Fibroblast of the aortic adventitia (primary cell): ENCODE measurements around the gene RAB40C. TPM values are rescaled to one million over a fixed set of nuclear protein-coding genes. Genes with fewer than 3 reads are reported as not detected.

Source experiments
- DNase-seq: peaks from one replicate; pipeline ENCODE4 v3.0.0-alpha.2; 2010; ENCODE audit warnings: low read depth
- H3K4me3 ChIP-seq: 2 replicates; pipeline ENCODE4 v1.5.1; 2011; ENCODE audit warnings: low read depth, mild to moderate bottlenecking, control low read depth, low read length, moderate library complexity
- total RNA-seq: library from RNA; depleted of rRNA; stranded (reverse); fragments of >200 nt; gene quantifications from 2 replicates; pipeline ENCODE4 v1.2.3, GENCODE V29; 2012; ENCODE audit warnings: low replicate concordance
- TF ChIP-seq, protein P1 (sequence below): IDR thresholded peaks from 2 replicates; pipeline ENCODE4 v1.5.1; 2011; ENCODE audit warnings: mild to moderate bottlenecking, low read length, control low read depth, inconsistent platforms; ENCODE audit not compliant: insufficient read depth

RAB40C gene
- total RNA-seq, 1 donor, result 12.0 TPM

DNA sequence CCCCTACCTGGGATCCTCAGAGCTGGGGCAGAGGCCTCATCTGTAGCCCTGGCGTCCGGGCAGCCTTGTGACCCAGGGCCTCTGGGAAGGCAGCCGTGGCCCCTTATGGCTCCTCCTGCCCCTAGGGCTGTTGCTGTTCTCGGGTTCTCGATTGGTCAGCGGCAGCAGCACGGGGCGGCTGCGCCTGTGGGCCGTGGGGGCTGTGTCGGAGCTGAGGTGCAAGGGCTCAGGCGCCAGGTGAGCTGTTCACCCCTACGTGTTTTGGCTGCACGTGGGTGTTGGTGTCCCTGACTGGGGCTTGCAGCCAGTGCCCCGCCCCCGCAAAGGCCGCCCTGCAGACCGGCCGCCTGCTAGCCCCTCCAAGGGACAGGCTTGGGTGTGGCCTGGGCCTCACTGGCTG is 72.2 kb downstream of the RAB40C start:
- DNase-seq, result no peak
- TF ChIP-seq, protein P1, sequence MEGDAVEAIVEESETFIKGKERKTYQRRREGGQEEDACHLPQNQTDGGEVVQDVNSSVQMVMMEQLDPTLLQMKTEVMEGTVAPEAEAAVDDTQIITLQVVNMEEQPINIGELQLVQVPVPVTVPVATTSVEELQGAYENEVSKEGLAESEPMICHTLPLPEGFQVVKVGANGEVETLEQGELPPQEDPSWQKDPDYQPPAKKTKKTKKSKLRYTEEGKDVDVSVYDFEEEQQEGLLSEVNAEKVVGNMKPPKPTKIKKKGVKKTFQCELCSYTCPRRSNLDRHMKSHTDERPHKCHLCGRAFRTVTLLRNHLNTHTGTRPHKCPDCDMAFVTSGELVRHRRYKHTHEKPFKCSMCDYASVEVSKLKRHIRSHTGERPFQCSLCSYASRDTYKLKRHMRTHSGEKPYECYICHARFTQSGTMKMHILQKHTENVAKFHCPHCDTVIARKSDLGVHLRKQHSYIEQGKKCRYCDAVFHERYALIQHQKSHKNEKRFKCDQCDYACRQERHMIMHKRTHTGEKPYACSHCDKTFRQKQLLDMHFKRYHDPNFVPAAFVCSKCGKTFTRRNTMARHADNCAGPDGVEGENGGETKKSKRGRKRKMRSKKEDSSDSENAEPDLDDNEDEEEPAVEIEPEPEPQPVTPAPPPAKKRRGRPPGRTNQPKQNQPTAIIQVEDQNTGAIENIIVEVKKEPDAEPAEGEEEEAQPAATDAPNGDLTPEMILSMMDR, result no peak
- no peak overlapping the region for H3K4me3 ChIP-seq

DNA sequence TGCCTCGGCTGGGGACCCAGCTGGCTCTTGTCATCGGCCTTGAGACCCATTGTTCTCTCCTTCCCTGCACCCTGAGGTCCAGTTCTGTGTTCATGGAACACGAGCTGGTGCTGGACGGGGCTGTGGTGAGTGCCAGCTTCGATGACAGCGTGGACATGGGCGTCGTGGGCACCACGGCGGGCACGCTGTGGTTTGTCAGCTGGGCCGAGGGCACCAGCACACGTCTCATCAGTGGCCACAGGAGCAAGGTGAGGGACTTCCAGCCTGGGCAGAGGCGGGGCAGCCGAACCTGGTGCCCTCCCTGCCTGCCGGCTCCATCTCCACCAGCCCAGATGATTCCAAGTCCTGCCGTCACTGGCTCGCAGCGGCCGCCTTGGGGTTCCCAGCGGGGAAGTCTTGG is 72.7 kb downstream of the RAB40C start:
- no peak for DNase-seq
- H3K4me3 ChIP-seq, result no peak overlapping the region
- TF ChIP-seq, protein P1, result no peak

DNA sequence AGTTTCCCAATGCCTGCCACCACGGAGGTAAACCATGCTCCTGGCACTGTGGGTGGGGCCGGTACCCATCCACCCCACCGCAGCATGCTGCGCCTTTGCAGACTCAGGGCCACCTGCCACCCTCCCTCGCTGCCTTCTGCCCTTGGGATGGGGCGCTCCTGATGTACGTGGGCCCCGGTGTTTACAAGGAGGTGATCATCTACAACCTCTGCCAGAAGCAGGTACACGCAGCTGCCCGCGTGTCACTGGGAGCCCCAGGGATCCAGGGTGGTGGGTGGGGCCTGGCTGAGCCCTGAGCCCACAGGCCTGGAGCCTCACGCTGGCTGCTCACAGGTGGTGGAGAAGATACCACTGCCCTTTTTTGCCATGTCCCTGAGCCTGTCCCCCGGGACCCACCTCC is 76.7 kb downstream of the RAB40C start:
- no peak overlapping the region for H3K4me3 ChIP-seq
- DNase-seq, result no peak
- TF ChIP-seq, protein P1, result no peak

DNA sequence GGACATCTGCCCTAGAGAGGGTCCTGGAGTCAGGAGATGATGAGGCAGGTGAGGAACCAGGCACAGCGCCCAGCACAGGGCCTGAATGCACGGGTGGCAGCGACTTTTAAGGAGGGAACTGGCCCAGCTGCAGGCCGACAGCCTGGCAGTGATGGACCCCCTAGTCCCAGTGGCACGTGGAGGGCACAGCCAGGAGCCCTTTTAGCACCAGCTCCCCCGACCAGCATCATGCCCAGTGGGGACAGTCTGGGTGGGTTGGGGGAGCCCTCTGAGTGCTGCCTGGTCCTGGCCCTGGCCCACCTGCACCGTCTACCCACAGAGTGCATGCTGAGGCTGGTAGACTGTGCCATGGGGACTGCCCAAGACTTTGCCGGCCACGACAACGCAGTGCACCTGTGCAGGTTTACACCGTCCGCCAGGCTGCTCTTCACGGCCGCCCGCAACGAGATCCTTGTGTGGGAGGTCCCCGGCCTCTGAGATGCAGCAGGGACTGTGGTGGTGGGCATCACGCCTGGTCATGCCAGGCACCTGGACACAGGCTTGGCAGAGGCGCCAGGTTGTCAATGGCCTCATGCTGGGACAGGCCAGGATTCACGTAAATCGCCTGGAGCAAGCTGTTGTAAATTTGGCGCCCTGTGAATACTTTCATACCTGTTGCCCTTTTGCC is 77.4 kb downstream of the RAB40C start:
- H3K4me3 ChIP-seq, result no peak overlapping the region
- no peak for DNase-seq
- TF ChIP-seq, protein P1, result no peak

DNA sequence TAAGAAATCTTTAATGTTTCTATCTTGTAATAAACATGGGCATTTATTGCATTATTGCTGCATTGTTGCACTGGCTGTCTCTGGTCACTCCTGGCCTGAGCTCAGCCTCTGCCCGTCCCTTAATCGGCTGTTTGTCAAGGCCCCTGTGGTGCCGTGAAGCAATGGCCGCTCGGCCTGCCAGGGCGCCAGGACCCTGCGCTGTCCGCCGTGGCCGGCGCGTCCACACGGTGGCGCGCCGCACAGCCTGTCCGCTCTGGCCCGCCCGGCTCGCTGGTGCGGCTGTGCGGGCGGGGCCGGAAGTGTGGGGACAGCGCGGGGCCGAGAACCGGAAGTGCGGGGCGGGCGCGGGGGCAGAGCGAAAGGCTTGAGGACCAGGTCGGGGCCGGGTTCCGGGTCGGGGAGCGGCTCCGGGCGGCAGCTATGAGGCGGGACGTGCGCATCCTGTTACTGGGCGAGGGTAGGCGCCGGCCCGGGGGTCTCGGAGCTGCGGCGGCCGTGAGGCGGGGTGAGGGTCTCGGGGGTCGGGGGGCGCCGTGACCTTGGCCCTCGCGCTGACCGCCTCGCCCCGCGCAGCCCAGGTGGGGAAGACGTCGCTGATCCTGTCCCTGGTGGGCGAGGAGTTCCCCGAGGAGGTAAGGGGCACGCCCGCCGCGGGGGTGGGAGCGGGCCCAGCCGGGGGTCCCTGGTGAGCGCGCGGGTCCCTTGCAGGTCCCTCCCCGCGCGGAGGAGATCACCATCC is 78.1 kb downstream of the RAB40C start, which contains the start of gene RHOT2:
Gene RHOT2 (plus strand): TSS at position 353 of the 739 bp plus-strand sequence. CDS start 68 bp downstream, at position 421.
- DNase-seq, result peak; percentile 82
- peak within 1 kb of the TSS; percentile 83 for H3K4me3 ChIP-seq
- TF ChIP-seq, protein P1, result peak; percentile 52

DNA sequence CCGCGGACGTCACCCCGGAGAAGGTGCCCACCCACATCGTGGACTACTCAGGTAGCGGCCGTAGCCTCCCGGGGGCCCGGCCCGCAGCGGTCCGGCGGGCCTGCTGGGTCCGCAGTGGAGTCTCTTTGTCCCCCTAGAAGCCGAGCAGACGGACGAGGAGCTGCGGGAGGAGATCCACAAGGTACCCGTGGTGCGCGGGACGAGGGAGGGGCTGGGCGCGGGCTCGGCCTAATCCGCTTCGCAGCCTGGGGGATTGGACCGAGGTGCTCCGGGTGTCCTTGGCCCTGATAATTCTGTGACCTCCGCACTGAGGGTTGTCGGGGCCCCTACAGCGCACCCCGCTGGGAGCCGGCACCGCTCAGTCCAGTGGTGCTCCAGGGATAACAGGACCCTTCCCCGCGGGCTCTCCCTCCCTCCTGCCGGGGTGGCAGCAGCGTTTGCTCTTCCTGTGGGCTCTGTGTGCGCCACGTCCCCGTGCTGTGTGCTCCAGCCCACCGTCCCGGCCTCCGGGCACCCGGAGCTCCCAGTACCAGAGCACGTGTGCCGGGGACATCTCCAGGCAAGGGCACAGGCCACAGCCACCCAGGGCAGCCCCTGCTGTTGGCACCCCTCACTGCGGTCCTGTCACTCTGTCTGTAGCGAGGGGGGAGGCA is 78.8 kb downstream of the RAB40C start:
- TF ChIP-seq, protein P1, result no peak
- peak overlapping the region; percentile 83 for H3K4me3 ChIP-seq
- DNase-seq, result no peak
